ENCODE data around the gene ACTL7A. TPM values are rescaled to one million over a fixed set of nuclear protein-coding genes. Genes with fewer than 3 reads are reported as not detected.

The ACTL7A gene
- total and polyA plus RNA-seq, 2 of the 4 experiments (the other 2 are of a cell fraction): not detected

DNA sequence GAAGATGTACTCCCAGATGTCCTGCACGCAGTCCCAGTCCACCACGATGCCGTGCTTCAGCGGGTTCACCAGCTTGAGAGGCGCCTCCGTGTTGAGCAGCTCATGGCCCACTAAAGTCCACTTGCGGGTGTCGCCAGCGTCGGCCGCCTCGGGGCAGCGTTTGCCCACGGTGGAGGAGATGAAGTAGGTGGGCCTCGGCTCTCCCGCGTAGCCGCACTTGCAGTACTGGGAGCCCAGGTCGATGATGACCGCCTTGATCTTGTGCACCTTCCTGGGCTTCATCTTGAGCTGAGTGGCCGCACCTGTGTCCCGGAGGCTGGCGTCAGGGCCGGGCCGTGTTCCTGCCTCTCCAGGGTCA, 6.6 kb upstream of the ACTL7A start:
- no peaks in the 10 kb centered on the region for H3K4me1 ChIP-seq (ENCODE audit: control insufficient read depth, insufficient read depth, low read length)
- CTCF ChIA-PET: no interaction called here
- H3K4me2 ChIP-seq (ENCODE audit: low read depth, low read length): no peak overlapping the region
- TF ChIP-seq POLR2A (IDR thresholded peaks at IDR 0.05; ENCODE audit: low read depth, low read length) (no peak), BHLHE40 (IDR thresholded peaks at IDR 0.05; ENCODE audit: low read depth, low read length) (no peak), FOS (IDR thresholded peaks at IDR 0.05; ENCODE audit: low read depth, low read length) (no peak), MAFK (IDR thresholded peaks at IDR 0.05; ENCODE audit: low read depth, low read length) (no peak), MAZ (IDR thresholded peaks at IDR 0.05; ENCODE audit: borderline replicate concordance, low read depth, low read length) (no peak), RAD21 (IDR thresholded peaks at IDR 0.05; ENCODE audit: low read length) (no peak), MXI1 (IDR thresholded peaks at IDR 0.05; ENCODE audit: borderline replicate concordance, low read depth, low read length) (no peak), CTCF (conservative IDR thresholded peaks at IDR 0.05; ENCODE audit: low read depth, low read length) (no peak), RFX5 (IDR thresholded peaks at IDR 0.05; ENCODE audit: low read depth, low read length) (no peak)
- TF ChIP-seq, protein P1, sequence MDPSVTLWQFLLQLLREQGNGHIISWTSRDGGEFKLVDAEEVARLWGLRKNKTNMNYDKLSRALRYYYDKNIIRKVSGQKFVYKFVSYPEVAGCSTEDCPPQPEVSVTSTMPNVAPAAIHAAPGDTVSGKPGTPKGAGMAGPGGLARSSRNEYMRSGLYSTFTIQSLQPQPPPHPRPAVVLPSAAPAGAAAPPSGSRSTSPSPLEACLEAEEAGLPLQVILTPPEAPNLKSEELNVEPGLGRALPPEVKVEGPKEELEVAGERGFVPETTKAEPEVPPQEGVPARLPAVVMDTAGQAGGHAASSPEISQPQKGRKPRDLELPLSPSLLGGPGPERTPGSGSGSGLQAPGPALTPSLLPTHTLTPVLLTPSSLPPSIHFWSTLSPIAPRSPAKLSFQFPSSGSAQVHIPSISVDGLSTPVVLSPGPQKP (IDR thresholded peaks at IDR 0.05; ENCODE audit: borderline replicate concordance, low read depth, low read length): no peak
- TF ChIP-seq, protein P2, sequence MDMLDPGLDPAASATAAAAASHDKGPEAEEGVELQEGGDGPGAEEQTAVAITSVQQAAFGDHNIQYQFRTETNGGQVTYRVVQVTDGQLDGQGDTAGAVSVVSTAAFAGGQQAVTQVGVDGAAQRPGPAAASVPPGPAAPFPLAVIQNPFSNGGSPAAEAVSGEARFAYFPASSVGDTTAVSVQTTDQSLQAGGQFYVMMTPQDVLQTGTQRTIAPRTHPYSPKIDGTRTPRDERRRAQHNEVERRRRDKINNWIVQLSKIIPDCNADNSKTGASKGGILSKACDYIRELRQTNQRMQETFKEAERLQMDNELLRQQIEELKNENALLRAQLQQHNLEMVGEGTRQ (IDR thresholded peaks at IDR 0.05; ENCODE audit: low read depth, low read length): no peak
- no peak overlapping the region for H4K8ac ChIP-seq (ENCODE audit: low read depth in 2 of 2, low read length in 2 of 2)
- POLR2A ChIA-PET (ENCODE audit: unreplicated experiment): no interaction called here
- no peak overlapping the region for H3K18ac ChIP-seq (ENCODE audit: low read depth, low read length)
- no peak overlapping the region for H2BK15ac ChIP-seq (ENCODE audit: low read depth, low read length)
- no peak overlapping the region for H2BK120ac ChIP-seq (ENCODE audit: low read depth, low read length)
- H3K14ac ChIP-seq (replicated peaks; ENCODE audit: low read depth, low read length): no peak overlapping the region
- no peaks in the 10 kb centered on the region for H3K36me3 ChIP-seq (ENCODE audit: control insufficient read depth, insufficient read depth, low read length)
- no peaks in the 10 kb centered on the region for H3K9me1 ChIP-seq (ENCODE audit: insufficient read depth, low read length)
- no peaks in the 10 kb centered on the region for H3K79me1 ChIP-seq (ENCODE audit: low read depth in 1 of 2, low read length in 2 of 2)
- no peaks in the 10 kb centered on the region for H3K9me3 ChIP-seq (ENCODE audit: control insufficient read depth, insufficient read depth, low read length)
- no peak overlapping the region for H2AK5ac ChIP-seq (ENCODE audit: low read depth, low read length)
- in situ Hi-C loops (cut with MboI; ENCODE audit: low sequenced_read_pairs) (no loop called here), intact Hi-C loops (cut with micrococcal nuclease) (no loop called here), dilution Hi-C loops (cut with HindIII; ENCODE audit: low sequenced_read_pairs, unreplicated experiment) (no loop called here)
- H3K27me3 ChIP-seq (ENCODE audit: control insufficient read depth, insufficient read depth, low read length): peaks cover 8% of the 10 kb centered on the region
- DNase-seq (no peak), ATAC-seq (ENCODE audit: low read depth) (no peak)
- H3K23ac ChIP-seq (ENCODE audit: low read depth, low read length): no peak overlapping the region
- no peak overlapping the region for H2AK9ac ChIP-seq (replicated peaks; ENCODE audit: low read depth, low read length, poor library complexity)
- H3K9ac ChIP-seq (ENCODE audit: low read depth, low read length): no peak overlapping the region
- H2AFZ ChIP-seq (replicated peaks; ENCODE audit: low read length, poor library complexity): no peak overlapping the region
- no peaks in the 10 kb centered on the region for H4K20me1 ChIP-seq (ENCODE audit: insufficient read depth, low read length)
- no peak overlapping the region for H2BK5ac ChIP-seq (ENCODE audit: low read depth, low read length, poor library complexity, severe bottlenecking)
- H3K27ac ChIP-seq (ENCODE audit: insufficient read depth, low read length): no peak overlapping the region
- H3K4me3 ChIP-seq (ENCODE audit: insufficient read depth, low read depth, low read length): no peak overlapping the region
- no peak overlapping the region for H3K56ac ChIP-seq (ENCODE audit: extremely low read depth, insufficient read depth, low read length)
- H3K4ac ChIP-seq (ENCODE audit: low read depth, low read length): no peak overlapping the region
- no peak overlapping the region for H4K91ac ChIP-seq (ENCODE audit: insufficient read depth, low read depth, low read length)
- no peak overlapping the region for H4K5ac ChIP-seq (ENCODE audit: low read depth, low read length)
- H2BK20ac ChIP-seq (ENCODE audit: low read depth, low read length): no peak overlapping the region
- no TSS peak for BruUV-seq (replicated peaks)
- 91% methylated on average over 12 of the region's 25 CpGs; no CpG with 5 or more reads in 1 of the 2 experiments for WGBS, 2 experiments (ENCODE audit: extremely low coverage in 2 of 2, insufficient read length in 1 of 2)

Measured in IMR-90 (cell line).